Neutrophil (primary cell): ENCODE measurements around the gene KLF12.

Source experiments
- H3K27ac ChIP-seq: fragments of 200-600 bp; sonication (generic); 2 replicates; pipeline ENCODE4 v1.5.1; 2016; ENCODE audit warnings: mild to moderate bottlenecking, moderate library complexity
- H3K27me3 ChIP-seq: fragments of 200-600 bp; sonication (generic); 2 replicates; pipeline ENCODE4 v1.6.0; 2016; ENCODE audit warnings: mild to moderate bottlenecking
- H3K36me3 ChIP-seq: fragments of 200-600 bp; sonication (generic); 2 replicates; pipeline ENCODE4 v1.5.1; 2017
- H3K4me1 ChIP-seq, 2 experiments: fragments of 200-600 bp in 1 of 2; sonication (generic) in 1 of 2; 1 replicate in 1 of 2; 2 replicates in 1 of 2; pipeline versions ENCODE4 v1.5.1 to v1.6.1; 2013 to 2016; ENCODE audit warnings: low read depth in 1 of 2, low read length in 1 of 2, mild to moderate bottlenecking in 1 of 2, moderate library complexity in 1 of 2; ENCODE audit not compliant: control insufficient read depth in 1 of 2, insufficient read depth in 1 of 2
- H3K4me3 ChIP-seq, 2 experiments: fragments of 200-600 bp in 1 of 2; sonication (generic) in 1 of 2; 1 replicate in 1 of 2; 2 replicates in 1 of 2; pipeline ENCODE4 v1.5.1; 2013 to 2016; ENCODE audit warnings: low read depth in 1 of 2, low read length in 1 of 2, mild to moderate bottlenecking in 1 of 2, moderate library complexity in 1 of 2
- H3K9me3 ChIP-seq: fragments of 200-600 bp; sonication (generic); 2 replicates; pipeline ENCODE4 v1.5.1; 2016
- TF ChIP-seq, protein P1 (sequence below): fragments of 200-600 bp; sonication (generic); IDR thresholded peaks from 2 replicates; pipeline ENCODE4 v1.5.1; 2016; ENCODE audit warnings: antibody characterized with exemption

The KLF12 gene

DNA sequence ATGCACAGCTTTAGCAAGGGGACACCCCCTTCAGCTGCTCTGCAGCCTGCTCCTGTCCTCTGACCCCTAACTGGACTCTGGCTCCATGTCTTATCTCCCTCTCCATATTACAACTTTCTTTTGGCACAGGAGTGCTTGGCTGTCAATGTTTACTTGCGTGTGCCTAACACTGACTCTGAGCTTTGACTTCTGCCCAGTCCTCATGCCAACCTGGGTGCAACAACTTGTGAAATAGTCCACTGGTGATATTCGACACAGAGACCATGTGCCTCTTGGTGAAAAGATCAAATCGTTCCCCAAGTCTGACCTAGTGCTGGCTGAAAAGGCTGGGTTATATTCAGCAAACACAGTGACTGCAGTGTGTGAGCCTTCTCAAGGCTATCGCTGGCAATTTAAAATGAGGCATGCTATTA, 34.1 kb upstream of the KLF12 start:
- H3K27ac ChIP-seq = no peak overlapping the region
- H3K4me3 ChIP-seq = no peak overlapping the region
- TF ChIP-seq, protein P1, sequence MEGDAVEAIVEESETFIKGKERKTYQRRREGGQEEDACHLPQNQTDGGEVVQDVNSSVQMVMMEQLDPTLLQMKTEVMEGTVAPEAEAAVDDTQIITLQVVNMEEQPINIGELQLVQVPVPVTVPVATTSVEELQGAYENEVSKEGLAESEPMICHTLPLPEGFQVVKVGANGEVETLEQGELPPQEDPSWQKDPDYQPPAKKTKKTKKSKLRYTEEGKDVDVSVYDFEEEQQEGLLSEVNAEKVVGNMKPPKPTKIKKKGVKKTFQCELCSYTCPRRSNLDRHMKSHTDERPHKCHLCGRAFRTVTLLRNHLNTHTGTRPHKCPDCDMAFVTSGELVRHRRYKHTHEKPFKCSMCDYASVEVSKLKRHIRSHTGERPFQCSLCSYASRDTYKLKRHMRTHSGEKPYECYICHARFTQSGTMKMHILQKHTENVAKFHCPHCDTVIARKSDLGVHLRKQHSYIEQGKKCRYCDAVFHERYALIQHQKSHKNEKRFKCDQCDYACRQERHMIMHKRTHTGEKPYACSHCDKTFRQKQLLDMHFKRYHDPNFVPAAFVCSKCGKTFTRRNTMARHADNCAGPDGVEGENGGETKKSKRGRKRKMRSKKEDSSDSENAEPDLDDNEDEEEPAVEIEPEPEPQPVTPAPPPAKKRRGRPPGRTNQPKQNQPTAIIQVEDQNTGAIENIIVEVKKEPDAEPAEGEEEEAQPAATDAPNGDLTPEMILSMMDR = no peak
- H3K9me3 ChIP-seq = no peaks in the 10 kb centered on the region
- no peaks in the 10 kb centered on the region for H3K36me3 ChIP-seq
- H3K27me3 ChIP-seq = no peaks in the 10 kb centered on the region
- H3K4me1 ChIP-seq = no peaks in the 10 kb centered on the region

DNA sequence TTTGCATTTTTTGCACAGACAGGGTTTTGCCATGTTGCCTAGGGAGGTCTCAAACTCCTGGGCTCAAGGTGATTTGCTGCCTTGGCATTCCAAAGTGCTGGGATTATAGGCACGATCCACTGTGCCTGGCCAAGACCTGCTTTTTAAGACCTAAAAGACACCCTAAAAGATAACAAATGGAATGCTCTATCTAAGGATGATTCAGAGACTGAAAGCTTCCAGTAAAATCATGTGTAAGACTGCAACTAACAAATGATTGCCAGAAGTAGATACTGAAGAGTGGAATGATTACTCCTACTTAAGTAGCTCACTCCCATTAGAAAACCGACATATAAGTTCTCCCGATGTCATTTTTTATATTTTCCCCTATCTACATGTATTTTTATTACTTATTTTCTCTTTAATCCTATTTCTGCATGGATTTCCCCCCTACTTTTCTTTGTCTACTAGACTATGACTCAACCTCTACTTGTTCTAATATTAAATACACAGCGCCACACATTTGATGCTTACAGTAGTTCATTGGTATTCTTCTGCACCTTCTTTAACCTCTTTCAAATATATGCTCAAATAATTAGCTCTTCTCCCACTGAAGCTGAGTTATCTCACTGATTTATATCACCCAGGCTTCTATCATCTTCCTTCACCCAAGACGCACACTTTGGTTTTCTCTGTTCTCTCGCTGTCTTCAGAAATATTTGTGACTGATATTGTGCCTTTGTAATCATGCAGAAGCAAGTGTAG, 32.2 kb upstream of the KLF12 start:
- TF ChIP-seq, protein P1 = no peak
- no peaks in the 10 kb centered on the region for H3K36me3 ChIP-seq
- no peak overlapping the region for H3K4me3 ChIP-seq
- no peaks in the 10 kb centered on the region for H3K4me1 ChIP-seq
- H3K9me3 ChIP-seq = no peaks in the 10 kb centered on the region
- no peak overlapping the region for H3K27ac ChIP-seq
- no peaks in the 10 kb centered on the region for H3K27me3 ChIP-seq

DNA sequence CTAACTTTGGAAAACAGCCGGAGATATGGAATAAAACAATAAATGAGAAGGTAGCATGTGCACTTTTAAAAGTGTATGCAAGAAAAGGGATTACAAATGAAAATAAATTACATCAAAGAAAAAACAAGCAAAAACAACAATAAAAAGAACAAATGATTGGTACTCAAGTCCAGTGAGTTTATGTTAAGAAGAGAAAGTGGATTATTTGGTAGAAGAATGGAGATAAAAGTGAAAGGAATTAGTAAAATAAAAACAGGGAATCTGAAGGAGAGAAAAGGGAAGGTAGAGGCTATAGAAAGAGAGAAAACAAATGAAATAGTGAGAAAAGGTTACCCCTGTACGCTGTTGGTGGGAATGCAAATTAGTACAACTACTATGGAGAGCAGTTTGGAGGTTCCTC, 28.6 kb upstream of the KLF12 start:
- Histone ChIP-seq H3K4me1 (no peaks in the 10 kb centered on the region), H3K36me3 (no peaks in the 10 kb centered on the region), H3K27me3 (no peaks in the 10 kb centered on the region), H3K4me3 (no peak overlapping the region), H3K27ac (no peak overlapping the region), H3K9me3 (no peaks in the 10 kb centered on the region)
- TF ChIP-seq, protein P1 = no peak

DNA sequence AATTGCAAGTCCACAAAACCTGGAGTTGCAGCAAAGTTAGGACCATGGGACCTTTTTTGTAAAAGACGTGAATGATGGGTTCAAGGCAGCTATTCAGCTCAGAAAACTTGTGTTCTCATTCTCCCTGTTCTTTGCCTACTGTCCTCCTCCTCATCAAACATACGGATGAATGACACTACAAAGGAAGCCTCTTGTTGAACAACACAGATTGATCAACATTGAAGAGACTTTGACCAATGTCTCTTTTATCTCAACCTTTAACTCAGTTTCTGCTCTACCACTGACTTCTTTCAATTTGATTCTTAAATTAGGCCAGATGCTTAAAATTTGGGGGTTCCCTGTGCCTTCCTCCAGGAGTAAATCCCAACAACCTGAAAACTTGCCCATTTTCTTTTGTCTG, 27.9 kb upstream of the KLF12 start:
- TF ChIP-seq, protein P1 = no peak
- no peaks in the 10 kb centered on the region for H3K27me3 ChIP-seq
- H3K9me3 ChIP-seq = no peaks in the 10 kb centered on the region
- H3K4me3 ChIP-seq = no peak overlapping the region
- H3K36me3 ChIP-seq = no peaks in the 10 kb centered on the region
- no peak overlapping the region for H3K27ac ChIP-seq
- H3K4me1 ChIP-seq = no peaks in the 10 kb centered on the region

DNA sequence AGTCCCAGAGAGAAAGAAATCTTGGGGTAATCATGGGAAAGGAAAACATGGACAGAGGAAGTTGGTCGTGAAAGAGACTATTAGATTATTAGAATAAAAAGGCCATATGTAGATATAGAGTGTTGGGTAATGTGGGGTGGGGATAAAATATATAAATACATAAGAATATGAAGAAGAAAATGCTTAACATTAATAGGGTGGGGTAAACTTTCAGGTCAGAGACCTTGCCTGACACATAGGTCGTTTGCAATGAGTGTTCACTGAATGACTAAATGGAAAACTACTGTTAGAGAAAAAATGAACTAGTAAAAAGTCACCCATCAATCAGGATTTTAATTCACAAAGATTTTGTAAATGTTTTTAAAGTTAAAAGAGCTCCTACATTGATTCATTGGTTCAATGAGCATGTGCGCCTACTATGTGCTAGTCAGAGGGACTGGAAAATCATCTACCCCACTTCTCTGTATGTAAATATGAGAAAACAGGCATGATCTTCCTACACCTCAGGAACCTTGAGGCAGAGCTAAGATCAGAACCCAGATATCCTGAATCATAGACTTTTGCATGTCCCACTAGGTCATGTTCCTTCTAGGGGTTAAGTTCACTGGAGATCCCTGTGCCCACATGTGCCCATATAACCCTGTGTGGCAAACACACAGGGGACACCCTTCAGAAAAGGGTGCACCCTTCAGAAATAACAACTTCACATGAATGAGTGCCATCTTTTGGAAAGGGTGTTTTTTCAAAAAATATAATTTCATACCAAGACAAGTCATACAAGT, 24.6 kb upstream of the KLF12 start:
- H3K27me3 ChIP-seq = no peaks in the 10 kb centered on the region
- no peaks in the 10 kb centered on the region for H3K36me3 ChIP-seq
- TF ChIP-seq, protein P1 = no peak
- H3K9me3 ChIP-seq = no peaks in the 10 kb centered on the region
- H3K4me3 ChIP-seq = no peak overlapping the region
- no peak overlapping the region for H3K27ac ChIP-seq
- no peaks in the 10 kb centered on the region for H3K4me1 ChIP-seq
